SKM-1 treated with dmso at 0.1 percent for 144 hours (cell line): ENCODE data around the gene MKI67.

ENCODE experiments used
- DNase-seq: peaks from one replicate; lab custom pipeline; 2025; ENCODE audit not compliant: unreplicated experiment; lab: John Stamatoyannopoulos, UW

Gene MKI67

DNA sequence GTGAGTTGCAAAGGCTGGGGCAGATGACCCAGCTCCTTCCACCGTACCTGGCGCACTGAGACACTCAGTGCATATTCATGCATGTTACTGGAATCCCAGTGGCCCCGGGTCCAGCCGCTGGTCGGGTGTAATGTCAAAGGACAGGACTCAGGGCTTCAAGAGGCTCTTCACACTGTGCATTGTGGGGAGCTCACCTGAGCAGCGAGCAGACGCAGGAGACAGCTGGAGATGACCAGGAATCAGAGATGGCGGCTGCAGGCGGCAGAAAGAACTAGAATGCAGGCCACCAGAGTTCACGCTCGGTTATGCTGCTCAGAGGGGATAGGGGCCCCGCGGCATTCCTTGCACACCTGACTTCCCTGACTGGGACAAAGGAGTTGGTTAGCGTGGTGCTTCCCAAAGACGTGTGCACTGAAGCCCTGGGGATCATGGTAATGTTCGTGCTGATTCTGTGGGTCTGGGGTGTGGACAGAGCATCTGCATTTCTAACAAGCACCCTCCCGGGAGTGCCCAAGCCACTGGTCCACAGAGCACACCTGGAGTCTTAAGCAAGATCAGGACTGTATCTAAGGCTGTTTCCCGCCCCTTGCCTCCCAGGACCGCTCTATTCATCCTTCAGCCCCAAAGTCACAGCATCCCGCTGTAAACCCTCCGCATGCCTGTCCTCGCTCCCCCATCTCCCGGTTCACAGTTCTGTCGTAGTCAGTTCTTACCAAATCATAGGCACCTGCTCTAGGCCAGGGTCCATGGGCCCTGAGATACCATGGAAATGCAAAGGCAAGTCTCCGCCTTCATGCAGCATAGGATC lies 71.0 kb downstream of the MKI67 start:
- DNase-seq, result no peak

DNA sequence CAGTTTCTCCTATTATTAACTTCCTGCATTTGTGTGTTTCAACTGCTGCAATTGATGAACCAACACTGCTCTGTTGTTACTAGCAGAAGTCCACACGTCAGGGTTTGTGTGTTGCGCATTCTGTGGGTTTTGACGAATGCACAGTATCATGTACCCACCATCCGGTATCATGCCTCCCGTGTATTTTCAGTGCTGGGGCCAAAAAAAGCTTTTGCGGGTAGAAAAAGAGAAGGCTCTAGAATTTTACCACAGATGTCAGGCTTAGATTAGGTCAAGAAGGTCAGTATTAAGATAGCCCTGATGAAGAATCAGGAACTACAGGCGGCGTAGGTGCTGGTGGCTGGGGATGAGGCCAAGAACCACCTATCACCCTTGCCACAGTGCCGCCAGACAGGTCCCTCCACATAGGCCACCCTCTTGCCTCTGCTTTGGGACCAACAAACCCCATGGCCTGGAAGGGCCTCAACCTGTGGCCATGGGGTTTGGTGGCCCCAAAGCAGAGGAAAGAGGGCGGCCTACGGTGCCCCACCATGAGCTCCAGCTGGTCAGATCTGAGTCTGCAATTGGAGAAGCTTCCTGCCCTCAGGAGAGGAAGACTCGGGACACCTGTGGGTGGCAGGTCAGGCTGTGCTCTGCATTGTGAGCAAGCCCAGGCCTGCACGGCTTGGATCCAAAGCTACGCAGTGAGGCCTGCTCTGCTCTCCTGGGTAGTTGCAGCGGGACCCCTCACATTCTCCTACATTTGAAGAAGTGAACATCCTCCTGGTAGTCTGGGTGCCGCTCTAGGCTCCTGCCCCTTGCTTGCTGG lies 71.9 kb downstream of the MKI67 start:
- peak; percentile 86 for DNase-seq

DNA sequence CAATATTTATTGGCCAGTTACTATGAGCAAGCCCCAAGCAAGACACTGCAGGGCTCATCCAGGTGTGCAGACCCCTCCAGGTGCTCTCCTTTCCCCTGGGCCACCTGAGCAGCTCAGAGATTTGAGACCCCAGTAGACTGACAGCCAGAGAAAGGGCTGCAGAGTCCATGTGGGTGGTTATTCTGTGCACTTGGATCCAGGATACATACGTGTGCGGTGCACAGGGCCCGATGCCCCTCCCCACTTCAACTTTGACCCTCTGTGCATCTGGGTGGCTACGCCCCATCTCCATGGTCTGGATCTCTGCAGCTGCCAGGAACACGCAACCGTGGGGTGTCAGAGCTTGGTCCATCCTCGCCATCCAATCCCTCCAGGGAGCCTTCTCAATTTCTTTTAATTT lies 72.9 kb downstream of the MKI67 start:
- no peak for DNase-seq

DNA sequence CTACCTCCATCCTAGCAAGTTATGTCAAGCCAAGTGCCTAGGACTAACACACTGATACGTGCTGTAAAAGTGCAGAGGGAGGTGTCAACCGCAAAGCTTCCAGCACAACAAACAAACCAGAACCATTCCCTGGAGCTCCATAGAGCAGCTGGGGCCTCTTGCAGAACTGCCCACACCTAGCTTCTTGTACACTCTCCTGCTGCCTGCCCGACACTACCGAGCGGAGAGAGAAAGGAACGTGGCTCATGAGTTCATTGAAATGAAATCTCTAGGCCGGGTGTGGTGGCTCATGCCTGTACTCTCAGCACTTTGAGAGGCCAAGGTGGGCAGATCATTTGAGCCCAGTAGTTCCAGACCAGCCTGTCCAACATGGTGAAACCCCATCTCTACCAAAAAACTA lies 73.5 kb downstream of the MKI67 start:
- DNase-seq, result no peak

DNA sequence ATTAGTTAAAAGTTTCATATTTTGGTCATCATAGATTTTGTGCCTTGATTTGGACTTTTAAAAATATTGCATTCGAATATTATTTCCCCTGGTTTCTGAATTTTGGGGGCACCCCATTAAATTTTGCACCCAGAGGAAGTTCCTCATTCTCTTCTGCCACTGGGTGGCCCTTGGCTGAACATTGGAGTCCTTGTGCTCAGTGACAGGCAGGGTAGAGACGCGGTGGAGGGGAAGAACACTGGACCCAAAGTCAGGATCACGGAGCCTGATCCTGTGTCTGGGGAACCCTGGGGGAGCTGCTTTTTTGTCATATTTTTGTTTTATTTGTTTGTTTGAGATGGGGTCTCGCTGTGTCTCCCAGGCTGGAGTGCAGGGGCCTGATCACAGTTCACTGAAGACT lies 74.7 kb downstream of the MKI67 start:
- no peak for DNase-seq

DNA sequence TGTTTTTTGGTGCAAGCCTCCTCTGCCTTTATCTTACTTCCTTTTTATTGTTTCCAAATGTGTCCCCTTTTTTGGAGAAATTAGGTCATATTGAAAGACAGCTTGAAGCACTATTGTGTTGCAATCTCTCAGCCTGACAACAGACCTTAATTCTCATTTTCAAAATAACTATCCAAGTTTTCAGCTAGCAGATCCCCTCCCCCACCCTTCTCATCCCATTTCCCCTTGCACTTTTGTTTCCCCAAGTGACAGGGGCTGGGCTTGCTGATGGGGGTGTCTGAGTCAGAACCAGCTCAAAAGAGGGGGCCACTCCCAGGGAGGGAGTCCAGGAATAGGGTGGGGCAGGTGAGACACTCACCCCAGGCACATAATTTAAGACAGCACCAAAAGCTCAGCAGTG lies 75.3 kb downstream of the MKI67 start:
- DNase-seq, result peak; percentile 88

DNA sequence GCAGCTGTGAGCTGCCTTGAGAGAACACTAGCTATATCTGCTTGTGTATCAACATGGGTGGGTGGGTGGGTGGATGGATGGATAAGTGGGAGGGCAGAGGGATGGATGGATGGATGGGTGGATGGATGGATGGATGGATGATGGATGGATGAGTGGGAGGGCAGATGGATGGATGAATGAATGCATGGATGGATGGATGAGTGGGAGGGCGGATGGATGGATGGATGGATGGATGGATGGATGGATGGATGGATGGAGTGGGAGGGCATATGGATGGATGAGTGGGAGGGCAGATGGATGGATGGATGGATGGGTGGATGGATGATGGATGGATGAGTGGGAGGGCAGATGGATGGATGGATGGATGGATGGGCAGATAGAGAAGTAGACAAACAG lies 76.1 kb downstream of the MKI67 start:
- DNase-seq, result no peak

DNA sequence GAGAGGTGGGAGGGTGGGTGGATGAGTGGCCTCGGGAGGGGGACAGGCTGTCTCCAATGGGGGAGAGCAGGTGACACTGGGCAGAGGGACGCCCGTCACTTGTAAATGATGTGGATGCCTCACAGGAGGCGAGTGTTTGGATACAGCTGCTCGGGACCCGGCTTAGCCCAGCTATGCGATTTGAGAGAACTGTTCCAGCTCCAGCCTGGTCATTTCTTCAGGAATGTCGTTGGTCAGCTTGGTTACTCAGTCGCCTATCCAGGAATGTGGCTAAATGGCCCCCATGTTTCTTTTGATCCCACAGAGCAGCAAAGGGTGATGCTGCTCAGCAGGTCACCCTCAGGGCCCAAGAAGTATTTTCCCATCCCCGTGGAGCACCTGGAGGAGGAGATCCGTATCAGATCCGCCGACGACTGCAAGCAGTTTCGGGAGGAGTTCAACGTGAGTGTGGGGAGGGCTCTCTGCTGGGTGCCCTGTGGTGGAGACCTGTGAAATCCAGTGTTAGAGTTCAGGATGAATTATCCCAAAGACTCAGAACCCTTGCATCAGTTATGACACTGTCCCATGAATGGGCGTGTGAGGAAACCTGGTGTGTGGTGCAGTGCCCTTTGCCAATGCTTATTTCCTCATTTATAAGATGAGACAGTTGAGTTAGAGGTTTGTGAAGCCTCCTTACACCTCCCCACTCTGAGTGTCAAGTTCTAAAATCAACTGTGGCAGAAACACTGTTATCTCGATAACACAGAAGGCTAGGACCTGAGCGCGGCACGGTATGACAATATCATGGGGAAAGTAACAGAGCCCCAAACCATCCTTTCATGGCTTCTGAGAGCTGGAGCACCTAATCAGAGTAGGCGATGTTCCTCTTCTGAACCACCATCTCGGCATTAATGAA lies 76.8 kb downstream of the MKI67 start:
- peak; percentile 24 for DNase-seq

DNA sequence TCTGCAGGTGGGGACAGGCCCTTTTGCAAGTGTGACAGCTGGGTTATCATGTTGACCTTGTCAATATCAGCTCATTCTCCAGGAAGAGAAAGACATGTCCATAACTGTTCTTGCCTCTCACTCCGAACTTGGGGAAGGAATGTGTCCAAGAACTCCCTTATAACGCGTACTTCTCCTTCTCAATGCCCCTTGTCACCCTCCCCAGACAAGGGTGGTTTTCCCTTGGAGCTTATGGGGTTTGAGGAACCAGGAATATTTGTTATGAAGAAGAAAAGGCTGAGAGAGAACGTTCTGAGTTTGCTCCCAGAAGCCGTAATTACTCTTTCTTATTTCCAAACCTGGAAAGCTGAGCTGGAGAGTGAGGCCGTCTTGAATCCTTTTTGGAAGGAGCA lies 77.4 kb downstream of the MKI67 start:
- no peak for DNase-seq

DNA sequence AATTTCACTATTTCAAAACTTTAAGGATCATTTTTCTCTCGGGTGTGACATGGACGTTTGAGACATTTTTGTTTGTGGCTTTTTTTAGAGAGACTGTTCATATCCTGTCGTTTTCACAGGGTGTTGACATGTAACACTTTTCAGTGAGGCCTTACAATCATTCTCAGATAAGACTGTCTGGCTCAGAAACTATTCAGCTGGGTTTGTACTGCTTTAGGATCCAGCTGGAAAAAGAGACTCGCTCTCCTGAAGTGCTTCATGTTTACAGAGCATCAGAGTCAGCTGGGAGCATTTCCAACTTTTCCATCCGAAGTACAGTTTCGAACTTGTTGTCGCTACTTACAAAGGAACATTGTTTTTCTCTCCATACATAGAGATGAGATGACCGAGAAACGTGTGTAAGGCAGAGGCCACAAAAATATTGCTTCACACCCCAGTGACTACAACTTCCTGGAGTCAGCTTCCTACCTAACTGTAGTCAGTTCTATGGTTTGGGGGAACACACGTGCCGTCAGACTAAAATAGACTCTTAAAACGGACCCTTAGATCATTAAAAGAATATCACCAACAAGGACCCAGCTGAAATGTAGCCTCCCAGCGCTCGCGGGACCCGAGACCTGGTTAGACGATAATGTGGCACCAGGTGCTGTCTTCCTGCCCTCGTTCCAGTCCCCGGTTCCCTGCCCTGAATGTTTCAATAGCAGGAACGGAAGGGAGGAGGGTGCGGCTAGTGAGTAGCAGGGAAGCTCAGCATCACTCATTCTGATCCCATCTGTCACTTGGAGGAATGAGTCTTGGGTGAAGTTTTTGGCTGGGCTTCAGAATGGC lies 78.0 kb downstream of the MKI67 start:
- DNase-seq, result peak; percentile 74

DNA sequence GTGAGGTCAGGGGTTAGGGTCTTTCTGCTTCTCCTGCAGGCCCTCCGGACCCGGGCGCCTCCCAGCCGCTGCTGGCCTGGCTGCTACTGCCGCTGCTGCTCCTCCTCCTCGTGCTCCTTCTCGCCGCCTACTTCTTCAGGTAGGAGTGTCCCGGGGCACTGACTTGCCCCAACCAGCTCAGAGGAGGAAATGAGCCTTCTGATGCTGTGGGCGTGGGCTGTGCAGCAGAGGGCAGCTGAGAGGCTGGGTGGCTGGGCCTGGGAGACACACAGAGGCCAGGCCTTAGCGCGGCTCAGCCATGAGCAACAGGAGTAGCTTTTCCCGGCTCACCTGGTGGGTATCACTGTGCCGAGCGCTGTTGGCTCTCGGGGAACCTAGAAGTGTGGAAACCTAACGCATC lies 78.9 kb downstream of the MKI67 start:
- DNase-seq, result peak; percentile 87

DNA sequence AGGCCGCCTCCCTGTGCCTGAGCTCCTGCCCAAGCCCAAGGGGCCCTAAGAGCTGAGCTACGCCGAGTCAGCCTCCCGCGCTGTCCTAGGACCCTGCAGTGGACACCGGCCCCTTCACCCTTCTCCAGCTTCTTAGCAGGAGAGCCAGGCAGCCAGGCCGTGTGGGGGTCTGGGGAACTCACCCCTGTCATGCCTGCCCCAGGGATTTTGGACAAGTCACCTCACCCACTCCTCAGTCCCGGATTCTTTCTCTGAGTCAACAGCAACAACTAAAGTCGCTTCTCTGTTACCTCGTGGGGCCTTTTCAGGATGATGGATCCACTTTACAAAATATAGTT lies 79.3 kb downstream of the MKI67 start:
- no peak for DNase-seq
